Measurements from ENCODE around the gene RETREG3. TPM values are rescaled to one million over a fixed set of nuclear protein-coding genes. Genes with fewer than 3 reads are reported as not detected.

RETREG3 gene
- total RNA-seq (ENCODE audit: low replicate concordance): 56.1 and 95.8 TPM in 2 replicates

GRCh38 chr17:42609182-42609813 lies at the start of gene RETREG3, which contains the start of gene TUBG1:
TSS of gene RETREG3 (minus strand) at chr17:42609374. CDS start at chr17:42609324, 50 bp downstream.
TSS of gene TUBG1 (plus strand) at chr17:42609683. CDS start at chr17:42609738, 55 bp downstream.

GRCh38 chr17:42577532-42578281 lies 31.5 kb downstream of the RETREG3 start, which contains the start of gene PSMC3IP:
TSS of gene PSMC3IP (minus strand) at chr17:42577729. CDS start at chr17:42577686, 43 bp downstream.

GRCh38 chr17:42566883-42567573 lies 42.1 kb downstream of the RETREG3 start, which contains the start of gene MLX:
TSS of gene MLX (plus strand) at chr17:42567100. CDS start at chr17:42567125, 25 bp downstream.

GRCh38 chr17:42561897-42562387 lies 47.2 kb downstream of the RETREG3 start, which contains the start of gene COASY:
TSS of gene COASY (plus strand) at chr17:42562148. CDS start at chr17:42562623, 475 bp downstream.

GRCh38 chr17:42552736-42553135 lies 56.4 kb downstream of the RETREG3 start, which contains the start of gene HSD17B1:
TSS of gene HSD17B1 (plus strand) at chr17:42552923. CDS start at chr17:42552934, 11 bp downstream.

GRCh38 chr17:42536048-42536371 lies 73.2 kb downstream of the RETREG3 start, which contains the start of gene NAGLU:
TSS of gene NAGLU (plus strand) at chr17:42536241. CDS start at chr17:42536273, 32 bp downstream.

Other genes starting within 250 kb of the RETREG3 start
- gene STAT3, start 220.9 kb downstream of the RETREG3 start, total RNA-seq (ENCODE audit: low replicate concordance): 81.7 and 89.7 TPM in 2 replicates
- gene CAVIN1, start 186.1 kb downstream of the RETREG3 start, total RNA-seq (ENCODE audit: low replicate concordance): 602 and 708 TPM in 2 replicates
- 39.1 and 76.6 TPM in 2 replicates for gene ATP6V0A1, start 150.5 kb downstream of the RETREG3 start, total RNA-seq (ENCODE audit: low replicate concordance)
- gene NAGLU, start 73.1 kb downstream of the RETREG3 start, total RNA-seq (ENCODE audit: low replicate concordance): 23.8 and 24.6 TPM in 2 replicates
- 1.8 and 8.9 TPM in 2 replicates for gene HSD17B1, start 56.5 kb downstream of the RETREG3 start, total RNA-seq (ENCODE audit: low replicate concordance)
- 5.4 and 8.2 TPM in 2 replicates for gene COASY, start 47.2 kb downstream of the RETREG3 start, total RNA-seq (ENCODE audit: low replicate concordance)
- gene MLX, start 42.3 kb downstream of the RETREG3 start, total RNA-seq (ENCODE audit: low replicate concordance): 33.7 and 38.0 TPM in 2 replicates
- gene PSMC3IP, start 31.6 kb downstream of the RETREG3 start, total RNA-seq (ENCODE audit: low replicate concordance): 2.8 and 3.7 TPM in 2 replicates
- 21.9 and 23.5 TPM in 2 replicates for gene TUBG1, start 309 bp upstream of the RETREG3 start, total RNA-seq (ENCODE audit: low replicate concordance)
- gene TUBG2, start 49.9 kb upstream of the RETREG3 start, total RNA-seq (ENCODE audit: low replicate concordance): 5.4 and 6.8 TPM in 2 replicates
- 9.1 and 10.9 TPM in 2 replicates for gene PLEKHH3, start 67.6 kb upstream of the RETREG3 start, total RNA-seq (ENCODE audit: low replicate concordance)
- gene CCR10, start 72.5 kb upstream of the RETREG3 start, total RNA-seq (ENCODE audit: low replicate concordance): 1.3 and 4.3 TPM in 2 replicates
- 24.3 and 26.6 TPM in 2 replicates for gene CNTNAP1, start 73.2 kb upstream of the RETREG3 start, total RNA-seq (ENCODE audit: low replicate concordance)
- gene EZH1, start 135.7 kb upstream of the RETREG3 start, total RNA-seq (ENCODE audit: low replicate concordance): 6.7 and 31.2 TPM in 2 replicates
- 0.30 TPM in 1 of 2 replicates, not detected in the other for gene RAMP2, start 151.9 kb upstream of the RETREG3 start, total RNA-seq (ENCODE audit: low replicate concordance)
- gene VPS25, start 164.1 kb upstream of the RETREG3 start, total RNA-seq (ENCODE audit: low replicate concordance): 53.2 and 64.7 TPM in 2 replicates
- gene WNK4, start 171.2 kb upstream of the RETREG3 start, total RNA-seq (ENCODE audit: low replicate concordance): 0.12 and 1.6 TPM in 2 replicates
- 61.5 and 63.4 TPM in 2 replicates for gene COA3, start 189.3 kb upstream of the RETREG3 start, total RNA-seq (ENCODE audit: low replicate concordance)
- 0.30 TPM in 1 of 2 replicates, not detected in the other for gene CNTD1, start 189.5 kb upstream of the RETREG3 start, total RNA-seq (ENCODE audit: low replicate concordance)
- gene BECN1, start 214.9 kb upstream of the RETREG3 start, total RNA-seq (ENCODE audit: low replicate concordance): 150 and 195 TPM in 2 replicates
- 32.3 and 68.3 TPM in 2 replicates for gene PSME3, start 224.0 kb upstream of the RETREG3 start, total RNA-seq (ENCODE audit: low replicate concordance)
- 0.23 and 0.30 TPM in 2 replicates for gene AOC2, start 235.2 kb upstream of the RETREG3 start, total RNA-seq (ENCODE audit: low replicate concordance)
- 0.23 and 0.94 TPM in 2 replicates for gene AOC3, start 241.8 kb upstream of the RETREG3 start, total RNA-seq (ENCODE audit: low replicate concordance)

Data from smooth muscle cell of the coronary artery (primary cell).